Measurements from ENCODE around the gene CDYL2. TPM values are rescaled to one million over a fixed set of nuclear protein-coding genes. Genes with fewer than 3 reads are reported as not detected.

The CDYL2 gene
- total RNA-seq, 1 donor from 2014 or later, result 4.9 TPM

DNA sequence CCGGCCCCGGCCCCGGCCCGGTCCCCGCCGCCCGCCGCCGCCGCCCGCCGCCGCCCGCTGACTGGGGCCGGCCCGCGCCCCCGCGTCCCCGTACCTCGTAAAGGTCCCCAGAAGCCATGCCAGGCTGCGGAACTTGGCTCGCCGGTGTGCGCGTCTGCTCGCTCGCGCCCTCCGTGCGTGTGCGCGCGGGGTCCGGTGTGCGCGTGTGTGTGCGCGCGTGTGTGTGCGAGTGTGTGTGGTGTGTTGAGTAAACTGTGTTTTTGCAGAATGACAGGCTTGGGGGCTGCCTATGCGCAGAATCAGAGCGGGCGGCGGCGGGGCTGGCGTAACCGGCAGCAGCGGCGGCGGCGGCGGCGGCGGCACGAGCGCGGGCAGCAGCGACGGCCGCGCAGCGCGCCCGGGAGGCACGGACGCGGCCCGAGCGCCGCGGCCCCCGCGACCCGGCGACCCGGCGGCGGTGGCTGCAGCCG, 307 bp downstream of the CDYL2 start:
- peak overlapping the region; percentile 87 for H3K4me2 ChIP-seq
- no peak overlapping the region for H3K9ac ChIP-seq
- peak overlapping the region; percentile 93 for H3K4me3 ChIP-seq
- peak overlapping the region; percentile 92 for H2AFZ ChIP-seq (replicated peaks)
- H3K9me3 ChIP-seq (ENCODE audit: low read depth), result no peaks in the 10 kb centered on the region
- H3K4me1 ChIP-seq, result no peaks in the 10 kb centered on the region
- H4K20me1 ChIP-seq (ENCODE audit: low read depth), result no peaks in the 10 kb centered on the region
- no peaks in the 10 kb centered on the region for H3K4me1 Mint-ChIP-seq
- H3K4me3 Mint-ChIP-seq, result peak overlapping the region; percentile 95
- peaks cover 84% of the 10 kb centered on the region for H3K27me3 ChIP-seq
- no peak overlapping the region for H3K27ac ChIP-seq
- peaks cover 4% of the 10 kb centered on the region for H3F3A ChIP-seq (ENCODE audit: low read depth)
- peak; percentile 75 for DNase-seq (ENCODE audit: low spot score)
- peaks cover 10% of the 10 kb centered on the region for H3K27me3 Mint-ChIP-seq (ENCODE audit: insufficient read depth, low read depth)
- no peak for TF ChIP-seq EZH2phosphoT487 (IDR thresholded peaks at IDR 0.05)
- TF ChIP-seq, protein P1, sequence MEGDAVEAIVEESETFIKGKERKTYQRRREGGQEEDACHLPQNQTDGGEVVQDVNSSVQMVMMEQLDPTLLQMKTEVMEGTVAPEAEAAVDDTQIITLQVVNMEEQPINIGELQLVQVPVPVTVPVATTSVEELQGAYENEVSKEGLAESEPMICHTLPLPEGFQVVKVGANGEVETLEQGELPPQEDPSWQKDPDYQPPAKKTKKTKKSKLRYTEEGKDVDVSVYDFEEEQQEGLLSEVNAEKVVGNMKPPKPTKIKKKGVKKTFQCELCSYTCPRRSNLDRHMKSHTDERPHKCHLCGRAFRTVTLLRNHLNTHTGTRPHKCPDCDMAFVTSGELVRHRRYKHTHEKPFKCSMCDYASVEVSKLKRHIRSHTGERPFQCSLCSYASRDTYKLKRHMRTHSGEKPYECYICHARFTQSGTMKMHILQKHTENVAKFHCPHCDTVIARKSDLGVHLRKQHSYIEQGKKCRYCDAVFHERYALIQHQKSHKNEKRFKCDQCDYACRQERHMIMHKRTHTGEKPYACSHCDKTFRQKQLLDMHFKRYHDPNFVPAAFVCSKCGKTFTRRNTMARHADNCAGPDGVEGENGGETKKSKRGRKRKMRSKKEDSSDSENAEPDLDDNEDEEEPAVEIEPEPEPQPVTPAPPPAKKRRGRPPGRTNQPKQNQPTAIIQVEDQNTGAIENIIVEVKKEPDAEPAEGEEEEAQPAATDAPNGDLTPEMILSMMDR (IDR thresholded peaks at IDR 0.05), result no peak
- no peak for TF ChIP-seq EZH2 (IDR thresholded peaks at IDR 0.05)
- H3K36me3 Mint-ChIP-seq, result peaks cover 3% of the 10 kb centered on the region
- H3K36me3 ChIP-seq, result no peaks in the 10 kb centered on the region
- H3K27ac Mint-ChIP-seq, result no peak overlapping the region
- no peaks in the 10 kb centered on the region for H3K79me2 ChIP-seq (ENCODE audit: low read depth)
- H3K9me3 Mint-ChIP-seq, result no peaks in the 10 kb centered on the region

DNA sequence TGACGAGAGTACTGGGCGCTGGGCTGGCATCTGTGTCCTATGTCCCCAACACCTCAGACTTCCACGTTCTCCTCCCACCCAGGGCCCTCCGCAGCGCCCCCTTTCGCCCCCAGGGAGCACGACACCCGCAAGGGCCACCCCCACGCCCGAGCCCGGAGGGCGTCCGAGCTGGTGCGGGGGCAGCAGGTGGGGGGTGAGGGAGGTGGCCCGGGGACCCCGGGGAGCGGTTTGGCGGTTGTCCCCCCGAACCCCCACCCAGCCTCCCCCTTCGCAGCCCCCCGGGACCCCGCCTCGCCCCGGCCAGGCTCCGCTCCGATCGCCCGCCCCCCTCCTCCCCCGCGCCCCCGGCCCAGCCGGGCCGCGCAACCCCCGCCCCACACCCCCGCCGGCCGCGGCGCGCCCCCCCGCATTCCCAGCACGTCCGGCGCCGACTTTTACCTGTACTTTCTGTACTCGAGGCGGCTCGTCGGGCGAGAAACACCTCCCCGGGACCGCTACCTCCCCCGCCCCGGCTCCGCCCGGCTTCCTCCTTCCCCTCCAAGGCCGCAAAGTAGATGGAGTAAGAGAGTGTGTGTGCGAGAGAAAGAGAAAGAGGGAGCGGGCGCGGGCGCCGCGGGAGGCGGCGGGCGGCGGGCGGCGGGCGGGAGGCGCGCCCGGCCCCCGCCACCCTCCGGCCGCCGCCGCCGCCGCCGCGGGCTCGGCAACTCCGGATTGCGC, 901 bp downstream of the CDYL2 start:
- DNase-seq (ENCODE audit: low spot score), result peak; percentile 63
- no peak overlapping the region for H3K27ac ChIP-seq
- Mint-ChIP-seq H3K4me1 (no peaks in the 10 kb centered on the region), H3K27me3 (ENCODE audit: insufficient read depth, low read depth) (peaks cover 10% of the 10 kb centered on the region), H3K4me3 (peak overlapping the region; percentile 90), H3K27ac (no peak overlapping the region), H3K36me3 (peaks cover 3% of the 10 kb centered on the region), H3K9me3 (no peaks in the 10 kb centered on the region)
- H3K9me3 ChIP-seq (ENCODE audit: low read depth), result no peaks in the 10 kb centered on the region
- peaks cover 4% of the 10 kb centered on the region for H3F3A ChIP-seq (ENCODE audit: low read depth)
- no peak overlapping the region for H2AFZ ChIP-seq (replicated peaks)
- H3K4me3 ChIP-seq, result peak overlapping the region; percentile 64
- peaks cover 78% of the 10 kb centered on the region for H3K27me3 ChIP-seq
- H3K36me3 ChIP-seq, result no peaks in the 10 kb centered on the region
- H4K20me1 ChIP-seq (ENCODE audit: low read depth), result no peaks in the 10 kb centered on the region
- H3K4me1 ChIP-seq, result no peaks in the 10 kb centered on the region
- H3K4me2 ChIP-seq, result peak overlapping the region; percentile 74
- H3K9ac ChIP-seq, result no peak overlapping the region
- H3K79me2 ChIP-seq (ENCODE audit: low read depth), result no peaks in the 10 kb centered on the region
- TF ChIP-seq, protein P1 (IDR thresholded peaks at IDR 0.05), result peak; percentile 72
- TF ChIP-seq EZH2 (IDR thresholded peaks at IDR 0.05), result no peak

DNA sequence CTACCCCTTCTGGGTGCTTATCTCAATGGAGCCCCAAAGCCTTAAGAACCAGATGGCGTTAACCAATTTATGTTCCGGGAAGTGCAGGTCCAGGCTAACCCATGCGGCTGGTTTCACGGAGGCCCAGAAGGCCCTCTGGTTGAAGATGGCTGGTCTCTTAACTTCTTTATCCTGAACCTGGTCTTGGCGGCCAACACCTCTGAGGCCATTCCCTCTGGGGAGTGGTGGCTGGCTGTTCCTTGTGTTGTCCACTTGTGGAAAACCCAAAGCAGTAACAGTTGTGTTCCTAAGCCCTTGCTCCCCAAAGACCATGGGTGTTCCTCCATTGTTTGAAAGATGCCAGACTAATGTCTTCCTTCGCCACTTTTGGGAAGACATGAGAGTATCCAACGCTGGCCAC, 1.5 kb downstream of the CDYL2 start:
- Mint-ChIP-seq H3K27ac (no peak overlapping the region), H3K9me3 (no peaks in the 10 kb centered on the region), H3K4me3 (peak overlapping the region; percentile 86), H3K36me3 (peaks cover 3% of the 10 kb centered on the region), H3K4me1 (no peaks in the 10 kb centered on the region), H3K27me3 (ENCODE audit: insufficient read depth, low read depth) (peaks cover 10% of the 10 kb centered on the region)
- Histone ChIP-seq H3F3A (ENCODE audit: low read depth) (peaks cover 4% of the 10 kb centered on the region), H2AFZ (replicated peaks) (no peak overlapping the region), H3K9me3 (ENCODE audit: low read depth) (no peaks in the 10 kb centered on the region), H3K9ac (no peak overlapping the region), H3K4me2 (peak overlapping the region; percentile 74), H3K27me3 (peaks cover 73% of the 10 kb centered on the region), H3K4me1 (no peaks in the 10 kb centered on the region), H3K36me3 (no peaks in the 10 kb centered on the region), H3K4me3 (peak overlapping the region; percentile 64), H4K20me1 (ENCODE audit: low read depth) (no peaks in the 10 kb centered on the region), H3K27ac (no peak overlapping the region), H3K79me2 (ENCODE audit: low read depth) (no peaks in the 10 kb centered on the region)
- no peak for DNase-seq (ENCODE audit: low spot score)
- TF ChIP-seq EZH2 (IDR thresholded peaks at IDR 0.05) (no peak), EZH2phosphoT487 (IDR thresholded peaks at IDR 0.05) (no peak)
- TF ChIP-seq, protein P1 (IDR thresholded peaks at IDR 0.05), result no peak
